Activated naive CD4-positive, alpha-beta T cell treated with Interleukin-2 at 50 U/mL for 16 hours (primary cell): Measurements from ENCODE around the gene HRH3.

Experiments
- DNase-seq: peaks from one replicate; pipeline ENCODE4 v3.0.0-alpha.2; 2020

Gene HRH3

GRCh38 chr20:62174870-62175624 is 45.0 kb downstream of the HRH3 start:
- no peak for DNase-seq

GRCh38 chr20:62174021-62174804 is 45.9 kb downstream of the HRH3 start:
- no peak for DNase-seq

DNA sequence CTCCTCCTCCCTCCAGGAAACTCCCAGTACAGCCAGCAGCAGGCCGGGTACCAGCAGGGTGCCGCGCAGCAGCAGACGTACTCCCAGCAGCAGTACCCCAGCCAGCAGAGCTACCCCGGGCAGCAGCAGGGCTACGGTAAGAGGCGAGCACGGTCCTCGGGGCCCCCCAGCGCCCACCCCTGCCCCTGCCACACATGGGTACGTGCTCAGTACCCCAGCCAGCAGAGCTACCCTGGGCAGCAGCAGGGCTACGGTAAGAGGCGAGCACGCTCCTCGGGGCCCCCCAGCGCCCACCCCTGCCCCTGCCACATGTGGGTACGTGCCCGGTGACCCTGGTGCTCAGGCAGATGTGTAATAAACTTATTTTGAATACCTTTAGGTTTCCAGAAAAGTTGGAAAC is 47.4 kb downstream of the HRH3 start:
- DNase-seq, result no peak

- DNase-seq, result no peak
These were observed 48.8 kb downstream of the HRH3 start for GRCh38 chr20:62171245-62171644.

DNA sequence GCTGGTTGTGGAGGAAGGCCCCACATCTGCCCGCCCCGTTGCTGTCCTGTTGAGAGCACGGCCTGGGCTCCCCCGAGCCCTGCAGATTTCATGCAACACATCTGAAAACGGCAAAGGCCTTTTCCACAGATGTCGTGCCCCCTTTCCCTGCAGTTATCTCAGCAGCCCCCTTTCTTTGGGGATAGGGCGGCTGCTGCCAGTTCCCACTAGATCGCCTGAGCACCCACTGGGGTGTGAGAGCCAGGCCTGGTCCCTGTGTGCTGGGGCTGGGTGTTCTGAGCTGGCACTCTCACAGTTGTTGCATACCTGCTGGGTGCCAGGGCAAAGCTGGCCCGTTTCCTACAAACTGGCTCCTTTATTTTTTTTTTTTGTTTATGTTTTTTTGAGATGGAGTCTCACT is 49.5 kb downstream of the HRH3 start:
- DNase-seq, result no peak

GRCh38 chr20:62168890-62169435 is 51.1 kb downstream of the HRH3 start:
- no peak for DNase-seq

- DNase-seq, result no peak
These were observed 52.0 kb downstream of the HRH3 start for GRCh38 chr20:62168061-62168460.

GRCh38 chr20:62167474-62167873 is 52.6 kb downstream of the HRH3 start:
- no peak for DNase-seq

DNA sequence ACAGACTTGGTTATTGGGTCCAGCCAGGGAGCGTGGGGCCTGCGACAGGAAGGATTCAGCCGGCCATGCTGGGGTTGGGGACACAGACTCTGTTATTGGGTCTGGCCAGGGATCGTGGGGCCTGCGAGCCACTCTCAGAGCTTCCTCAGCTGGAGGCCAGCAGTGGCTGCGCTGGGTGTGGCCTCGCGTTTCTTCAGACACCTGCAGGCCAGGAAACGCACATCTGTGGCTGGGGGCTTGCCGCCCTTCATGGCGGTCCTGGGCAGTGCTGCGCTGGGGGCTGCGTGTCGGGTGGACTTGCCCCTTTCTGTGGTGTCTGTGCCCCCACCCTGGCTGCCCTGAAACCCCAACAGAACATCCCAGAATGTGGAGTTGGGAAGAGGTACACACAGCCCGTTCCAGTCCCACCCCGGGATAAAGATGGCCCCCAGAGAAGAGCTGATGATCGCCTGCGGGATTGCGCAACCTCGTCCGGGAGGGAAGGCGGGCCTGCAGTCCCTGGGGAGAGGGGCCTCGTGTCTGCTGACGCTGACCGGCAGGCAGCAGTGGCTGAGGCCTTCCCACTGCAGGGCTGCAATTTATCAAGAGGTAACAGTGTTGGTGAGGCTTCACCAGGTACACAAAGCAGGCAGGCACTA is 54.2 kb downstream of the HRH3 start:
- no peak for DNase-seq
